HepG2 (cell line): ENCODE results near the gene CRNKL1. TPM values are rescaled to one million over a fixed set of nuclear protein-coding genes. Genes with fewer than 3 reads are reported as not detected.

ENCODE experiments used
- ATAC-seq: fragments of 200-7000 bp; cut with Tn5 transposase; 3 replicates; pipeline ENCODE4 v1.9.1; 2020; ENCODE audit warnings: mild to moderate bottlenecking, moderate library complexity
- BruUV-seq: library from RNA; stranded (reverse); fragments of 400-500 nt; replicated peaks from 2 replicates; lab custom pipeline; 2021; lab: Mats Ljungman, UMichigan
- CTCF ChIA-PET: fragments of 300-600 bp; formaldehyde crosslinking; extraction: SDS; loops from one replicate; lab custom pipeline; 2021; ENCODE audit warnings: low total read pairs, inconsistent platforms, low intra/inter-chr PET ratio; lab: Yijun Ruan, JAX
- POLR2A ChIA-PET: fragments of 350-600 bp; sonication (Branson Sonifier 250); formaldehyde crosslinking; loops from one replicate; lab custom pipeline; 2020; ENCODE audit warnings: antibody characterized with exemption, inconsistent platforms; lab: Yijun Ruan, JAX
- DNase-seq: peaks from one replicate; pipeline ENCODE4 v3.0.0-alpha.2; 2015; ENCODE audit warnings: low spot score
- FAIRE-seq: peaks from 3 replicates; lab custom pipeline; 2011; peaks lifted over from hg19 to GRCh38; lab: Jason Lieb, UNC
- H2AFZ ChIP-seq: one replicate; pipeline ENCODE4 v1.6.1; 2011; ENCODE audit warnings: low read length, inconsistent platforms
- H3K27ac ChIP-seq: fragments of 300-600 bp; 3 replicates; pipeline ENCODE4 v1.8.0; 2011; ENCODE audit warnings: mixed run types, mild to moderate bottlenecking, mixed read lengths, low read length, inconsistent platforms; ENCODE audit not compliant: insufficient read depth; ENCODE audit errors: extremely low read length
- H3K27me3 ChIP-seq, 2 experiments: fragments of 200-600 bp in 1 of 2; 2 replicates in 1 of 2; 3 replicates in 1 of 2; pipeline versions ENCODE4 v1.6.0 to v1.8.0; 2011; ENCODE audit warnings: low read length in 2 of 2, mild to moderate bottlenecking in 2 of 2, moderate library complexity in 2 of 2, inconsistent platforms in 1 of 2; ENCODE audit not compliant: insufficient read depth in 2 of 2, control insufficient read depth in 1 of 2
- H3K36me3 ChIP-seq, 2 experiments: fragments of 200-600 bp in 1 of 2; replicated peaks in 1 of 2; 2 replicates in 1 of 2; 3 replicates in 1 of 2; pipeline versions ENCODE4 v1.5.1 to v1.8.0; 2011; ENCODE audit warnings: low read length in 2 of 2, inconsistent platforms in 1 of 2; ENCODE audit not compliant: insufficient read depth in 2 of 2, control insufficient read depth in 1 of 2
- H3K4me1 ChIP-seq: 2 replicates; pipeline ENCODE4 v1.5.1; 2012; ENCODE audit warnings: low read length, inconsistent platforms; ENCODE audit not compliant: insufficient read depth
- H3K4me2 ChIP-seq: 2 replicates; pipeline ENCODE4 v1.6.0; 2011; ENCODE audit warnings: low read depth, low read length, inconsistent platforms
- H3K4me3 ChIP-seq, 3 experiments: fragments of 200-600 bp in 1 of 3; sonication (generic), shearing (Covaris generic) in 1 of 3; replicated peaks in 1 of 3; 2 replicates each; pipeline ENCODE4 v1.5.1; 2011 to 2016; ENCODE audit warnings: low read length in 3 of 3, inconsistent platforms in 2 of 3, low read depth in 2 of 3, mild to moderate bottlenecking in 2 of 3, control low read depth in 1 of 3, mixed read lengths in 1 of 3; ENCODE audit not compliant: insufficient read depth in 1 of 3
- H3K79me2 ChIP-seq: one replicate; pipeline ENCODE4 v1.6.1; 2011; ENCODE audit warnings: low read length, inconsistent platforms; ENCODE audit not compliant: insufficient read depth
- H3K9ac ChIP-seq: 2 replicates; pipeline ENCODE4 v1.6.0; 2011; ENCODE audit warnings: mild to moderate bottlenecking, low read depth, low read length, inconsistent platforms; ENCODE audit not compliant: insufficient read depth
- H3K9me3 ChIP-seq: 2 replicates; pipeline ENCODE4 v1.5.1; 2012; ENCODE audit warnings: mild to moderate bottlenecking, low read length
- H4K20me1 ChIP-seq: 2 replicates; pipeline ENCODE4 v1.6.0; 2011; ENCODE audit warnings: inconsistent platforms, mild to moderate bottlenecking, low read length, moderate library complexity; ENCODE audit not compliant: insufficient read depth
- CBX1 ChIP-seq: IDR thresholded peaks from one replicate; pipeline ENCODE4 v1.6.1; 2016; ENCODE audit warnings: antibody characterized with exemption, low read depth
- DMAP1 ChIP-seq: IDR thresholded peaks from 2 replicates; pipeline ENCODE4 v1.6.1; 2016
- EED ChIP-seq: sonication (generic); formaldehyde crosslinking; IDR thresholded peaks from 2 replicates; pipeline ENCODE4 v1.5.0; 2020; ENCODE audit warnings: mild to moderate bottlenecking, missing genetic modification reagents
- EHMT2 ChIP-seq: fragments of 200-600 bp; sonication (generic); IDR thresholded peaks from 2 replicates; pipeline ENCODE4 v1.7.0; 2017; ENCODE audit warnings: antibody characterized with exemption, low read depth, low read length, borderline replicate concordance
- HDAC2 ChIP-seq: sonication (generic); formaldehyde crosslinking; IDR thresholded peaks from 2 replicates; pipeline ENCODE4 v1.4.0; 2020; ENCODE audit warnings: missing genetic modification reagents
- IKZF5 ChIP-seq: IDR thresholded peaks from 2 replicates; pipeline ENCODE4 v1.6.1; 2018; ENCODE audit warnings: missing genetic modification reagents, mild to moderate bottlenecking, missing compliant biosample characterization
- JUND ChIP-seq: sonication (generic); formaldehyde crosslinking; IDR thresholded peaks from 2 replicates; pipeline ENCODE4 v1.8.0; 2022; ENCODE audit warnings: mild to moderate bottlenecking, missing genetic modification reagents
- MED13 ChIP-seq: sonication (generic); formaldehyde crosslinking; IDR thresholded peaks from 2 replicates; pipeline ENCODE4 v1.5.0; 2020; ENCODE audit warnings: missing genetic modification reagents
- NFE2L1 ChIP-seq: sonication (generic); formaldehyde crosslinking; IDR thresholded peaks from 2 replicates; pipeline ENCODE4 v1.4.0; 2020; ENCODE audit warnings: missing genetic modification reagents, mild to moderate bottlenecking, borderline replicate concordance
- SAFB2 ChIP-seq: sonication (generic); formaldehyde crosslinking; IDR thresholded peaks from 2 replicates; pipeline ENCODE4 v1.5.1; 2020; ENCODE audit warnings: missing genetic modification reagents, low read depth, mild to moderate bottlenecking, borderline replicate concordance
- SMAD1 ChIP-seq: sonication (generic); formaldehyde crosslinking; IDR thresholded peaks from 2 replicates; pipeline ENCODE4 v1.4.0; 2020; ENCODE audit warnings: missing genetic modification reagents, low read depth, mild to moderate bottlenecking, borderline replicate concordance
- SNAPC4 ChIP-seq: sonication (generic); formaldehyde crosslinking; IDR thresholded peaks from 2 replicates; pipeline ENCODE4 v1.4.0; 2020; ENCODE audit warnings: mild to moderate bottlenecking, missing genetic modification reagents
- TARDBP ChIP-seq: sonication (generic); formaldehyde crosslinking; IDR thresholded peaks from 2 replicates; pipeline ENCODE4 v1.8.0; 2022; ENCODE audit warnings: mild to moderate bottlenecking, missing genetic modification reagents
- ZBTB14 ChIP-seq: sonication (generic); formaldehyde crosslinking; IDR thresholded peaks from 2 replicates; pipeline ENCODE4 v1.4.0; 2020; ENCODE audit warnings: missing genetic modification reagents
- ZFP36L2 ChIP-seq: sonication (generic); formaldehyde crosslinking; IDR thresholded peaks from 2 replicates; pipeline ENCODE4 v1.4.0; 2020; ENCODE audit warnings: missing genetic modification reagents
- ZNF33A ChIP-seq: sonication (generic); formaldehyde crosslinking; IDR thresholded peaks from 2 replicates; pipeline ENCODE4 v1.5.1; 2020; ENCODE audit warnings: missing genetic modification reagents, mild to moderate bottlenecking, moderate library complexity, borderline replicate concordance
- ZZZ3 ChIP-seq: sonication (generic); formaldehyde crosslinking; IDR thresholded peaks from 2 replicates; pipeline ENCODE4 v1.4.0; 2020; ENCODE audit warnings: missing genetic modification reagents, mild to moderate bottlenecking, borderline replicate concordance
- WGBS: methylation state at CpG from one replicate; pipeline ENCODE4 v1.1.6; 2017; ENCODE audit warnings: low lambda C conversion rate; 5-methylcytosine and 5-hydroxymethylcytosine counted together
- in situ Hi-C: cut with HindIII; loops from 2 replicates; pipeline ENCODE4 v1.10.0; 2017; ENCODE audit warnings: low pct_unique_long_range_greater_than_20kb; ENCODE audit not compliant: extremely low pct_ligation_motif_present
- intact Hi-C: fragments of 100-400 bp; cut with micrococcal nuclease; formaldehyde crosslinking; loops from one replicate; pipeline ENCODE4 v1.10.0; 2022; ENCODE audit not compliant: unreplicated experiment
- polyA plus RNA-seq, 8 experiments: library from polyadenylated mRNA; depleted of rRNA in 3 of 8; stranded (reverse) in 7 of 8; unstranded in 1 of 8; fragments of >200 nt; fragmentation: Illumina TruSeq in 4 of 8; extraction: Trizol in 4 of 8; gene quantifications; 2 replicates each; pipeline versions ENCODE4 v1.2.1 to v1.2.3, GENCODE V29; 2011 to 2016; ENCODE audit warnings: low read depth in 4 of 8, missing spikeins in 1 of 8, mixed read lengths in 1 of 8; ENCODE audit not compliant: insufficient read depth in 1 of 8
- total RNA-seq, 5 experiments: library from RNA; depleted of rRNA; stranded (reverse); fragments of >200 nt; fragmentation: Illumina TruSeq; extraction: Trizol; gene quantifications; 2 replicates each; pipeline ENCODE4 v1.2.3, GENCODE V29; 2016; ENCODE audit warnings: low read depth in 1 of 5

CRNKL1 gene
- total and polyA plus RNA-seq, 2 of the 13 experiments (the other 11 are each of a cell fraction or from before 2014, with no cell fraction given): 12.3 to 64.5 TPM

GRCh38 chr20:20003031-20003954 is 49.0 kb downstream of the CRNKL1 start:
- intact Hi-C loops: no loop called here
- DNase-seq (no peak), ATAC-seq (no peak), FAIRE-seq (no peak)
- Histone ChIP-seq H3K36me3 (no peaks in the 10 kb centered on the region), H3K79me2 (no peaks in the 10 kb centered on the region), H3K9me3 (no peaks in the 10 kb centered on the region), H3K4me3 (peak overlapping the region in 1 of 3 experiments; percentile 53; a peak in 1 of 6 replicates), H3K27ac (peak overlapping the region; percentile 87), H3K4me2 (peak overlapping the region; percentile 69), H2AFZ (no peak overlapping the region), H4K20me1 (no peaks in the 10 kb centered on the region), H3K27me3 (no peaks in the 10 kb centered on the region), H3K4me1 (peaks cover 74% of the 10 kb centered on the region), H3K9ac (peak overlapping the region; percentile 59; the same call in 1 of the 2 replicates)
- WGBS: 94% methylated on average over 23 of the region's 23 CpGs
- no TSS peak for BruUV-seq
- in situ Hi-C loops: loop anchor here (5.0 kb wide), 1 partner anchor 101 kb away; no protein-coding TSS in a partner anchor
- POLR2A ChIA-PET: interaction anchor here (0.7 to 2.2 kb wide), 6 partner anchors 7 to 245 kb away, joined by 3 to 10 read pairs (median 4); partner anchors contain the start of genes CFAP61, CRNKL1, NAA20 and RIN2
- CTCF ChIA-PET: no interaction called here
- TF ChIP-seq SNAPC4 (CRISPR knock-in tag) (no peak), MED13 (no peak), DMAP1 (no peak), ZZZ3 (no peak), EHMT2 (peak; percentile 4; the same call in 1 of the 2 replicates), HDAC2 (CRISPR knock-in tag) (no peak), NFE2L1 (CRISPR knock-in tag) (no peak), SMAD1 (CRISPR knock-in tag) (no peak), EED (CRISPR knock-in tag) (no peak), ZNF33A (CRISPR knock-in tag) (no peak), TARDBP (CRISPR knock-in tag) (no peak), ZFP36L2 (CRISPR knock-in tag) (no peak), JUND (no peak), IKZF5 (CRISPR knock-in tag) (no peak), ZBTB14 (no peak), SAFB2 (no peak), CBX1 (no peak)
